ENCODE results near the gene GNAS-AS1. TPM values are rescaled to one million over a fixed set of nuclear protein-coding genes. Genes with fewer than 3 reads are reported as not detected.
"Not testable (repeated sequence)": the region's sequence is repeated elsewhere in the genome, so short reads cannot be mapped to it uniquely, and the experiment has no call there.

GNAS-AS1 gene
- total RNA-seq, 3 donors from 2014 or later: 0.38 to 0.96 (median 0.40) TPM

DNA sequence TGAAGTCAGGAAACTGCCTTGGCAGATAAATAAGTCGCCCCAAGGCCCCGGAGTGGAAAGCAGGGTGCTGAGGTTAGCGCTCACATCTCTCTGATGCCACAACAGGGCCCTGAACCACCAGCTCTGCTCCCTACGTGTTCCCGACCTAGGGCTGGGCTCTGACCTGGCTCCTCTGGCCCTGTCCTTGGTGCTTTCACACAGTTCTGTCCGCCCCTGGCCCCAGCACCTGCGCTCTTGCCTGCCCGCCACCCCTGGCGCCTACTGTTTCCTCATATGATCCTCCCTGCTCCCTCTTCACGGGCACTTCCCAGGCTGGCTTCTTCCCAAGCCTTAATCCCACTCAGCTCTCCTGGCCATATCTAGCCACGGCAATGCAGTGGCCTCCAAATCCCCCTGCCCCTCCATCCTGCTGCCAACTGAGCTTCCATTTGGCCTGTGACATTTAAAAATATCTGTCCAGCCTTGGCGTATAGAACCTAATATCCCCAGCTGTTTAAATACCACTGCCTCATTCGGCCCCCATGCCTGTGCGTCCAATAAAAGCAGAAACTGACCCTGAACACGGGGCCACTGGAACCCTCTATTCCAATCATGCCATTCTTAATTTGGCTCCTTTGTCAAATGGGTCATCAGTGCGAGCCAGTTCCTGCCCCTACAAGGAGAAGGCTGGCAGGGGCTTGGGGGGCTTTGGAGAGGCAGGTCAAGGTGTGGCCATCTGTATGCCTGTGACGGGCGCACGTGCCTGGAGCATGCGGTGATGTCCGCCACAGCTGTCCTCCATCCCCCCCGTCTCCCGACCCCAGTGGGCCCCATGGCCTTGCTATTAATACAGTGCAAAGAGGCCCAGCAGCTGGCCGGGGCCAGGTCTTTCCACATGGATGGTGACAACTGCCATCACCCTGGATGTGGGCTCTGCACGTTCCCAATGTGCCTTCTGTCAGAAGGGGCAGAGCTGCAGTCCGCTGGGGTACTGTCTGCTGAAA, 27.7 kb downstream of the GNAS-AS1 start:
- Mint-ChIP-seq H3K36me3 (ENCODE audit: insufficient read depth) (peaks cover 2% of the 10 kb centered on the region), H3K4me3 (no peak overlapping the region), H3K27me3 (ENCODE audit: low read depth) (peaks cover 3% of the 10 kb centered on the region), H3K9me3 (no peaks in the 10 kb centered on the region), H3K4me1 (ENCODE audit: low read depth) (peaks cover 7% of the 10 kb centered on the region)
- DNase-seq (no peak), ATAC-seq (no peak)

DNA sequence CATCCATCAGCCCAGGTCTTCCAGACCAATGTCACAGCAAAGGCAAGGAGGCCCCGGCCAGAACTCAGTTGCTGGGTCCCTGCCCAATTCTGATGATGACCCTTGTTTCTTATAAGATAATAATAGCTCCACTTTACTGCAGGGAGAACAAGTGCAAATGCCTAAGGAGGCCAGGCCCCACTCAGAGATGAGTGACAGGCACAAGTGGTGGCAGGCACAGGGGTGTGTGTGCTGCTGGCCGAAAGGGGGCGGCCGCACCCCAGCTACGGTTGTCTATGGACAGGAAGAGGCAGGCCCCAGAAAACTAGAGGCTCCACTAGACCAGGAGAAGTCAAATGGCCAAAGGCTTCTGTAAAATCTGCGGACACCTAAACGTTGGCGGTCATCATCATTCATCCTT, 28.6 kb downstream of the GNAS-AS1 start:
- ATAC-seq (no peak), DNase-seq (no peak)
- no peak overlapping the region for H3K4me3 Mint-ChIP-seq
- H3K9me3 Mint-ChIP-seq: no peaks in the 10 kb centered on the region
- peaks cover 2% of the 10 kb centered on the region for H3K36me3 Mint-ChIP-seq (ENCODE audit: insufficient read depth)
- H3K4me1 Mint-ChIP-seq (ENCODE audit: low read depth): peaks cover 7% of the 10 kb centered on the region
- H3K27me3 Mint-ChIP-seq (ENCODE audit: low read depth): peaks cover 3% of the 10 kb centered on the region

DNA sequence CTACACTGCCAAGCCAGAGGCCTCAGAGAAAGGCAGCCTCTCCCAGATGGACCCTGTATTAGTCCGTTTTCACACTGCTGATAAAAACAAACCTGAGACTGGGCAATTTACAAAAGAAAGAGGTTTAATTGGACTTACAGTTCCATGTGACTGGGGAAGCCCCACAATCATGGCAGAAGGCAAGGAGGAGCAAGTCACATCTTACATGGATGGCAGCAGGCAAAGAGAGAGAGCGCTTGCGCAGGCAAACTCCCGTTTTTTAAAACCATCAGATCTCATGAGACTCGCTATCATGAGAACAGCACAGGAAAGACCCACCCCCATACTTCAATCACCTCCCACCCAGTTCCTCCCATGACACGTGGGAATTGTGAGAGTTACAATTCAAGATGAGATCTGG, 30.2 kb downstream of the GNAS-AS1 start:
- not testable (repeated sequence) for H3K4me3 Mint-ChIP-seq; DNase-seq; ATAC-seq; H3K27me3 Mint-ChIP-seq (ENCODE audit: low read depth); H3K36me3 Mint-ChIP-seq (ENCODE audit: insufficient read depth); H3K9me3 Mint-ChIP-seq; H3K4me1 Mint-ChIP-seq (ENCODE audit: low read depth)

DNA sequence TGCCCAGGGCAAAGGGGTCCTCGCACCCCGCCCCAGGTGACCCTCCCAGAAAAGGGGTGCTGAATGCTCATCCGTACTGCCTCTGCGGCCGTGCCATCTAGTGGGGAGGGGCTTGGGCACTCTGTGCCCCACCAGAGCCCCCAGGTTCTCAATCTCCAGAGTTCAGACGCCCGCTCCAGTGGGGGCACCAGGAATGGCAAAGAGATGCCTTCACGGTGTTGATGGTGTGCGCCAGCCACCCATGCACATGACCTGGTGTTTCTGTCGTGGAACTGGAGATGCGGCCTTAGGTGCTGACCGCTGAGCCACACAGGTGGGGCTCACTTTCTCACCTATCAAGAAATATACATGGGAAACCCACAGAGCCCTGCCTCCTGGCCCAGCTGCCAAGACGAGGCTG, 30.8 kb downstream of the GNAS-AS1 start:
- H3K36me3 Mint-ChIP-seq (ENCODE audit: insufficient read depth): peaks cover 2% of the 10 kb centered on the region
- H3K4me3 Mint-ChIP-seq: no peak overlapping the region
- DNase-seq (no peak), ATAC-seq (no peak)
- no peaks in the 10 kb centered on the region for H3K9me3 Mint-ChIP-seq
- H3K27me3 Mint-ChIP-seq (ENCODE audit: low read depth): peaks cover 11% of the 10 kb centered on the region
- H3K4me1 Mint-ChIP-seq (ENCODE audit: low read depth): peaks cover 7% of the 10 kb centered on the region

DNA sequence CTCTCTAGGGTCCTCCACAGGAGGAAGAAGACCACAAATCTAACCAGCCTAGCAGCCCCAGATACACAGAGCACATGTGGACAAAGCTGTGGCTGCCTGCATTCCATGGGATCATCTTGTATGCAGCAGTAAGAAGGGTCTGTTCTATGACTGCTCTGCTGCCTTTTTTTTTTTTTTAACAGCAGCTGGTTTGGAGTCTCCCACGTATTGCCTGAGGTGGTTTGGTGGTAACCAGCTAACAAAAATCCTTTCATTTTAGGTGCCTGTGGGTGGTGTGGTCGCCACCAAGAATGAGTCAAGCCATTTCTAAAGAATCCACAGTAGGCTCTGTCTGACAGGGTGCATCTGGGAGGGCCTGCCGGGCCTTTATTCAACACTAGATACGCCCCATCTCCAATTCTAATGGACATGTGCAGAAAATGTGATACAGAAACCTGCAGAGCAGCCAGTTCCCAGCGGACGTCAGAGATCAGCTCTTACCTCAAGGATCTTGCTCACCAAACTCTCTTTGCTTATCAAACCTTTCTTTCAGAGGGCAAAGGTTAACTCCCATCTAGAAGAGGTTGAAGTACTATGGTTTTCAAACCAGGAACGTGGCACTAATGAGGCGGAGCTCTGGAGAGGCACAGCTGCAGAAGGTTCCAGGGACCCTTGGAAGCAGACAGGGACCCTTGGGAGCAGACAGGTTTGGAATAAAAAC, 32.0 kb downstream of the GNAS-AS1 start:
- Mint-ChIP-seq H3K9me3 (no peaks in the 10 kb centered on the region), H3K27me3 (ENCODE audit: low read depth) (peaks cover 14% of the 10 kb centered on the region), H3K36me3 (ENCODE audit: insufficient read depth) (peaks cover 2% of the 10 kb centered on the region), H3K4me3 (no peak overlapping the region), H3K4me1 (ENCODE audit: low read depth) (peaks cover 7% of the 10 kb centered on the region)
- DNase-seq (no peak), ATAC-seq (peak; percentile 94 to 97)

DNA sequence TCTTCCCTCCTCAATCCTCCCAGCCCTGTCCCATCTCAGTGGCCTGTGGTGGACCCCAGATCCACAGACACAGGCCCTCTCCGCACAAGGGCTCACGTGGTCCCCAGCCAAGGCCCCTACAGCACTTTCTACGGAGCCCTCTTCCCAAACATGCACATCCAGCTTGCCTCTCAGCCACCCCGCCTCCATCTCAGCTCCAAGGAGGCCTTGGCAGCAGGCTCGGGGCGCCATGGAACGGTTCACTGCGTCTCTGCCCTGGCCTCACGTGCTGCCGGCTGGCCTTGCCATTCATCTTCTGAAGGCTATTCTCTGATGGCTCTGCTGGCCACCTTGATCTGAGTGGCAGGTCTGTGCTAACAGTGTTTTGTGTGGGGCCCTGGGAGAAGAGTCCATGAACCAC, 33.0 kb downstream of the GNAS-AS1 start:
- no peaks in the 10 kb centered on the region for H3K9me3 Mint-ChIP-seq
- DNase-seq (no peak), ATAC-seq (no peak)
- no peak overlapping the region for H3K4me3 Mint-ChIP-seq
- peaks cover 2% of the 10 kb centered on the region for H3K36me3 Mint-ChIP-seq (ENCODE audit: insufficient read depth)
- H3K4me1 Mint-ChIP-seq (ENCODE audit: low read depth): peaks cover 7% of the 10 kb centered on the region
- peaks cover 19% of the 10 kb centered on the region for H3K27me3 Mint-ChIP-seq (ENCODE audit: low read depth)

DNA sequence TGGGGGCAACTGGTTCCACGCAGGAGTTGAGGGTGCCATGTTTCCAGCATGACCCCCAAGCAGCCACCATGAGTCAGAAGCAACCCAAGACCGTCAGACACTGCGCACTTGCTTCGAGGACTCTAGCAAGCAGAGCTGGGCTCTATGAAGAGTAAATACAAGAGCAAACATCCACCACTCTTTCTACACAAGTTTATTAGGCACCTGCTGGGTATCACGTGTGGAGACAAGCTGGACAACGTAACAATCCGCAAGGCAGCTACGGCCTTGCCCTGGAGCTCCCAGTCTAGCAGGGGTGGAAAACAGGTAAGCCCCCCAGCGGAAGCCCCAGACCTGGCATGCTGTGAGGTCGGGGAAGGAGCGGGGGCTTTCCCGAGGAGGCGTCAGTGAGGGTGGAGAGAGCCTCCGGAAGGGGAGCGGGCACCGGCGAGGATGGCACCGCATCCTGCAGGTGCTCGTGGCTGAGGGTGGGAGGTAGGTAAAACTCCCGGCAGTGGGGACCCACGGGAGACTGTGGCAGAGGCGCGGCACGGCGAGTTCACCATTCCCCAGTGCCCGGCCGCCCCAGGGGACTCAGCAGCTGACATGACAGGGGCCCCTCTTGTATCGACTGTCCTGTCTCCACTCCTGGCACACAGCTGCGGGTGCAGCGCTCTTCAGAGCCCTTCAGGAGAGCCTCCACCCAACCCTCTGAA, 33.6 kb downstream of the GNAS-AS1 start:
- Mint-ChIP-seq H3K36me3 (ENCODE audit: insufficient read depth) (peaks cover 2% of the 10 kb centered on the region), H3K9me3 (no peaks in the 10 kb centered on the region), H3K4me3 (no peak overlapping the region), H3K27me3 (ENCODE audit: low read depth) (peaks cover 21% of the 10 kb centered on the region), H3K4me1 (ENCODE audit: low read depth) (peaks cover 7% of the 10 kb centered on the region)
- ATAC-seq (no peak), DNase-seq (no peak)

DNA sequence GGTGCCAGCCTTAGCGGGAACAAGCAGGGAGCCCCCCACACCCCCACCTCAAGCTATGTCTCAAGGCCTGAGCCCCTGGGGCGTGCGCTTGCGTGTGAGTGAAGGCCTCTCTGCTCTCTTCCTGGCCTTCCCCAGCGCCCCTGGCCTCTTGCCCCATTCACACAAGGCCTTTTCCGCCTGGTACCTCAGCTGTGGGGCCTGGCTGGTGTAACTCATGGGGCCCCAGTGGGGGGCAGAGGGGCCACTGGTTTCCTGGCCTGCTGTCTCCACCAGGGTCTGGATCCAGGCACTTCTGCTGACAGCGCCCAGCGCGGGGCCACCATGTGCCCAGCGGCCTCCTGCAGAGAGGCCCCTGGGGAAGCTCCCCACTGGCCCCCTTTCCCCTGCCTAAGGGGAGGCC, 34.7 kb downstream of the GNAS-AS1 start:
- H3K4me1 Mint-ChIP-seq (ENCODE audit: low read depth): peaks cover 7% of the 10 kb centered on the region
- peaks cover 2% of the 10 kb centered on the region for H3K36me3 Mint-ChIP-seq (ENCODE audit: insufficient read depth)
- no peak overlapping the region for H3K4me3 Mint-ChIP-seq
- H3K9me3 Mint-ChIP-seq: no peaks in the 10 kb centered on the region
- no peak for ATAC-seq
- no peak for DNase-seq
- peaks cover 31% of the 10 kb centered on the region for H3K27me3 Mint-ChIP-seq (ENCODE audit: low read depth)

DNA sequence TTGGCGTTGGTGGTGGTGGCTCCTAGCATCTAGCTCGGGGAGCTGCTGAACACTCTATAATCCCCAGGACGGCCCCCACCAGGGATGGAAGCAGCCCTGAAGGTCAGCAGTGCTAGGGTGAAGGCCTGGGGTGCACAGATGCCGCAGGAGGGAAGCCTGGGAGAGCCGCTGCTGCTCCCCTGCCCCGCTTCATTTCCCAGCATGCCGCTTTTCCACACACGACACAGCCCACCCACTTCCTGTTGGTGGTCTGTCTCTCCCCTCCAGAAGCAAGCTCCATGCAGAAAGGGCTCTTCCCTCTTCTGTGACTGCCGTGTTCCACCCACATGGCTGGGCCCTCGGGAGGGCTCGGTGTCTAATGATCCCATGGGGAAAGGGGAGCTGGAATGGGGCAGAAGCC, 35.3 kb downstream of the GNAS-AS1 start:
- DNase-seq (no peak), ATAC-seq (no peak)
- Mint-ChIP-seq H3K36me3 (ENCODE audit: insufficient read depth) (no peaks in the 10 kb centered on the region), H3K9me3 (no peaks in the 10 kb centered on the region), H3K27me3 (ENCODE audit: low read depth) (peaks cover 31% of the 10 kb centered on the region), H3K4me1 (ENCODE audit: low read depth) (peaks cover 7% of the 10 kb centered on the region), H3K4me3 (no peak overlapping the region)

DNA sequence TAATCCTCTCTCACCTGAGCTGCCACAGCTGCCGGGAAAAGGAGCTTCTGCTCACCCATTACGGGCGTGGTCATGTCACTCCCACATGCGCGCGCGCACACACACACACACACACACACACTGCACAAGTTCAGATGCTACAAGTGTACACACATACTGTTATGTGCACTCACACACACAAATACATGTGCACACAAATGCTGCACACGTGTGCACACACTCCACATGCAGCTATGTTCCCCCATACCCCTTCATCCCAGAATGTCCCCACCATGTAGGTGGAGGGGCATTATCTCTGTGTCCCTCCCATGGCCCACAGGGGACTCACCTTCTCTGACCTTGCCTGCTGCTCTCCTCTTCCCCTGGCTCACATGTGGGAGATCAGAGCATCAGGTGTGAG, 37.3 kb downstream of the GNAS-AS1 start:
- ATAC-seq (no peak), DNase-seq (no peak)
- Mint-ChIP-seq H3K27me3 (ENCODE audit: low read depth) (peaks cover 40% of the 10 kb centered on the region), H3K36me3 (ENCODE audit: insufficient read depth) (no peaks in the 10 kb centered on the region), H3K9me3 (no peaks in the 10 kb centered on the region), H3K4me1 (ENCODE audit: low read depth) (peaks cover 6% of the 10 kb centered on the region), H3K4me3 (no peak overlapping the region)

DNA sequence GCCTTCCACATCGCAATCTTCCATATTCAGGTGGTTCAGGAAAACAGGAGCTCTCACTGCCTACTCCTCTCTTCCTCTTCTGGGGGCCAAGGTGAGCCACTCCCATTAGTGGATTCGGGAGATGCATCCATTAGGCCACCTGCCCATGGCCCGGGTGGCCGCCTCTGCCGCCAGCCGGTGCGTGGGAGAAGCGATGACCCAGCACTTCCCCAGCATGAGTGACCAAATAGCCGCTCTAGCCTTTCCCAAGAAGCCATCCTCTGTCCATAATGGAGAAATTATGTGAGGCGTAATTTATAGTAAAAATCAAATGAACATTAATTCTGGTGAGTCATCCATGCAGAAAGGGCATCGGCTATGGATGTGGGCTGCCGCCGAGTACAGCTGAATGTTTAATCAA, 39.4 kb downstream of the GNAS-AS1 start:
- no peak overlapping the region for H3K4me3 Mint-ChIP-seq

DNA sequence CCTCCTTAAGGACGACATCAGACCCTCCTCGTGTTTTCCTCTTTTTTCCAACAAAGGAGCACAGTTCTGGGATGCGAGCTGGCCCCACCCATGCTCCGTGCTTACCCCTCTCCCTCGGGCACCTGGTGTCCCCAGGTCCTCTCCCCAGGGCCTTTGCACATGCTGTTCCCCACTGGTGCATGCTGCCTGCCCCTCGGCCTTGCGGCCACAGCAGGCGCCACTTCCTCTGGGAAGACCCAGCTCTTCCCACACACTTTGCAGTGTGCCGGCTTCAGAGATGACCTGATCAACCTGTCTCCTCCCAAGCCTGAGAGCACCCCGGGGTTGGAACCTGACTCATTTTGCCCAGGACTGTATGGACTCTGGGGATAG, 39.8 kb downstream of the GNAS-AS1 start:
- H3K36me3 Mint-ChIP-seq (ENCODE audit: insufficient read depth): no peaks in the 10 kb centered on the region
- H3K27me3 Mint-ChIP-seq (ENCODE audit: low read depth): peaks cover 41% of the 10 kb centered on the region
- ATAC-seq (no peak), DNase-seq (no peak)
- H3K4me1 Mint-ChIP-seq (ENCODE audit: low read depth): peaks cover 4% of the 10 kb centered on the region
- H3K9me3 Mint-ChIP-seq: no peaks in the 10 kb centered on the region
- no peak overlapping the region for H3K4me3 Mint-ChIP-seq

More for the DNA sequence above, 39.4 kb downstream of the GNAS-AS1 start:
- Mint-ChIP-seq H3K27me3 (ENCODE audit: low read depth) (peaks cover 41% of the 10 kb centered on the region), H3K4me1 (ENCODE audit: low read depth) (peaks cover 4% of the 10 kb centered on the region), H3K9me3 (no peaks in the 10 kb centered on the region), H3K36me3 (ENCODE audit: insufficient read depth) (no peaks in the 10 kb centered on the region)
- ATAC-seq (no peak), DNase-seq (no peak)

DNA sequence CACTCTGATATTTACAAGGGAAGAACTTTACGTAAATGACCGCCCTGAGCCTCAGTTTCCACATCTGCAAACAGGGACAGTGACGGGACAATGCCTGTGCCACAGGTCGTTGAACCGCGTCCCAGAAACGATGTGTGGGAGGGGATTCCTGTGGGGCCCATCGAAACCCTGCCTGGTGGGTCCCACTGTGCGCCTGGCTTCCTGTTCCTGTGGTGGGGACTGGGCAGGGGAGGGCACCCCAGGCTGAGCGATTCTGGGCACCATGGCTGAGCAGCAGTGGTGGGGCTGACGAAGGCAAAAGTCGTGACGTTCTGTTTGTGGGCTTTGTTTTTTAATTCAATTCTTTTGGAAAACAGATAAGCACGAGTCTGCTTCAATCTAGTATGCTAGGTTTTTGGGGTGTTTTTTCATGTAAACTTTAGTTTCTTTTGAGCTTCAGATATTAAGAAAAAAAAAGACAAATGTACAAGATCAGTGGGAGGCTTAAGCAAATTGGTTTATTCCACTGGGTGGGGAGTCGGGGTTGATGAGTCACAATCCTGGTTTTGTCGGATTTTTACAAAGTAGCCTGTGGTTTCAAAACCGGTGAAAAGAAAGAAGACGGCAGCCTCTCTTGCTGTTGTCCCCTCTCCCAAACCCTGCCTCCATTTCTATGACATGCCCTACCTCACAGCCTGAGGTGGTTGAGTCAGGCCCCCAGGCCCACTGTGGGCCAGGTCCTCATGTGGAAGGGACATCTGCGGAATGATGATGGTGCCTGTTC, 40.4 kb downstream of the GNAS-AS1 start:
- Mint-ChIP-seq H3K9me3 (no peaks in the 10 kb centered on the region), H3K27me3 (ENCODE audit: low read depth) (peaks cover 37% of the 10 kb centered on the region), H3K36me3 (ENCODE audit: insufficient read depth) (no peaks in the 10 kb centered on the region), H3K4me1 (ENCODE audit: low read depth) (peaks cover 4% of the 10 kb centered on the region), H3K4me3 (no peak overlapping the region)
- ATAC-seq: peak; percentile 55 to 69
- DNase-seq: no peak
